Gastrocnemius medialis (tissue), 4 donors: ENCODE data around the gene ZNF221.

Source experiments
- CTCF ChIP-seq, 5 experiments: fragments of 450-650 bp in 3 of 5; fragments of 200-600 bp in 2 of 5; sonication (generic) in 2 of 5; IDR thresholded peaks in 4 of 5; conservative IDR thresholded peaks in 1 of 5; 1 replicate in 4 of 5; 2 replicates in 1 of 5; pipeline ENCODE4 v1.5.1; 2016 to 2019; ENCODE audit warnings: antibody characterized with exemption in 5 of 5, mild to moderate bottlenecking in 3 of 5, moderate library complexity in 3 of 5
- POLR2A ChIP-seq, 2 donors: fragments of 450-650 bp; IDR thresholded peaks; one replicate each; pipeline ENCODE4 v1.6.1; 2017; ENCODE audit warnings: antibody characterized with exemption in 2 of 2, mild to moderate bottlenecking in 2 of 2, moderate library complexity in 2 of 2

- TF ChIP-seq CTCF (IDR thresholded peaks at IDR 0.05 in 4 of 5, conservative IDR thresholded peaks at IDR 0.05 in 1 of 5) (no peak), POLR2A (IDR thresholded peaks at IDR 0.05) (no peak)
These were observed 46.7 kb downstream of the ZNF221 start for GRCh38 chr19:43997631-43998290.
